ENCODE measurements around the gene CNNM4.

DNA sequence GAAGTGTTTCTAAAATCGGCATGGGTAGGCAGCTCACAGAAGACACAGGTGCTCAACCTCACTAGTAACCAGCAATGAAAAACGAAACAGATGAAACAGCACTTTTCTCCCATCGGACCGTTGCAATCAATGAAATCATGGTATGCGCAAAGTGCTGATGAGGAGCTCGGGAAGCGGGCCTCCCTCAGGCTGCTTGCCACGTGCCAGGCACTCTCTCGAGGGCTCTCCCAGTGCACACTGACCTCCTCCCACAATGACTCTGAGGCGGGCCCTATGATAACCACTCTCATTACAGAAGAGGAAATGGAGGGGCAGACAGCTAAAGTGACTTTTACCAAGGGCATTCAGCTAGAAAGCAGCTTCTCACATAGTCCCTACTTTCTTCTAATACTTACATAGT lies 86.9 kb downstream of the CNNM4 start:
- TF ChIP-seq, protein P1, sequence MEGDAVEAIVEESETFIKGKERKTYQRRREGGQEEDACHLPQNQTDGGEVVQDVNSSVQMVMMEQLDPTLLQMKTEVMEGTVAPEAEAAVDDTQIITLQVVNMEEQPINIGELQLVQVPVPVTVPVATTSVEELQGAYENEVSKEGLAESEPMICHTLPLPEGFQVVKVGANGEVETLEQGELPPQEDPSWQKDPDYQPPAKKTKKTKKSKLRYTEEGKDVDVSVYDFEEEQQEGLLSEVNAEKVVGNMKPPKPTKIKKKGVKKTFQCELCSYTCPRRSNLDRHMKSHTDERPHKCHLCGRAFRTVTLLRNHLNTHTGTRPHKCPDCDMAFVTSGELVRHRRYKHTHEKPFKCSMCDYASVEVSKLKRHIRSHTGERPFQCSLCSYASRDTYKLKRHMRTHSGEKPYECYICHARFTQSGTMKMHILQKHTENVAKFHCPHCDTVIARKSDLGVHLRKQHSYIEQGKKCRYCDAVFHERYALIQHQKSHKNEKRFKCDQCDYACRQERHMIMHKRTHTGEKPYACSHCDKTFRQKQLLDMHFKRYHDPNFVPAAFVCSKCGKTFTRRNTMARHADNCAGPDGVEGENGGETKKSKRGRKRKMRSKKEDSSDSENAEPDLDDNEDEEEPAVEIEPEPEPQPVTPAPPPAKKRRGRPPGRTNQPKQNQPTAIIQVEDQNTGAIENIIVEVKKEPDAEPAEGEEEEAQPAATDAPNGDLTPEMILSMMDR (conservative IDR thresholded peaks at IDR 0.05; ENCODE audit: low read length), result no peak
- no peak for TF ChIP-seq EZH2phosphoT487 (IDR thresholded peaks at IDR 0.05; ENCODE audit: borderline replicate concordance)

Data from Loucy (cell line).